Fibroblast of gingiva (primary cell): ENCODE results near the gene DTNBP1.
A peak's percentile ranks its signal among the peaks of the same experiment; 100 is the strongest.

Experiments
- DNase-seq: peaks from one replicate; pipeline ENCODE4 v3.0.0-alpha.2; 2011; ENCODE audit warnings: low read depth

DTNBP1 gene

GRCh38 chr6:15500901-15501825 lies 161.7 kb downstream of the DTNBP1 start:
- DNase-seq, result no peak

- no peak for DNase-seq
Measured at GRCh38 chr6:15500078-15500740, 162.6 kb downstream of the DTNBP1 start.

- no peak for DNase-seq
Measured at GRCh38 chr6:15499591-15499990, 163.2 kb downstream of the DTNBP1 start.

- DNase-seq, result no peak
Measured at GRCh38 chr6:15499125-15499524, 163.7 kb downstream of the DTNBP1 start.

- no peak for DNase-seq
Measured at GRCh38 chr6:15498640-15499039, 164.2 kb downstream of the DTNBP1 start.

GRCh38 chr6:15496345-15497131 lies 166.3 kb downstream of the DTNBP1 start:
- DNase-seq, result no peak

GRCh38 chr6:15495375-15495901 lies 167.4 kb downstream of the DTNBP1 start:
- peak; percentile 41 for DNase-seq

- no peak for DNase-seq
Measured at GRCh38 chr6:15493437-15494168, 169.2 kb downstream of the DTNBP1 start.

- no peak for DNase-seq
Measured at GRCh38 chr6:15491986-15492269, 170.9 kb downstream of the DTNBP1 start.

- peak; percentile 77 for DNase-seq
Measured at GRCh38 chr6:15491255-15491985, 171.4 kb downstream of the DTNBP1 start.

- no peak for DNase-seq
Measured at GRCh38 chr6:15490242-15491100, 172.4 kb downstream of the DTNBP1 start.

GRCh38 chr6:15489261-15489962 lies 173.4 kb downstream of the DTNBP1 start:
- no peak for DNase-seq

GRCh38 chr6:15487262-15487661 lies 175.6 kb downstream of the DTNBP1 start:
- DNase-seq, result no peak

GRCh38 chr6:15485936-15486335 lies 176.9 kb downstream of the DTNBP1 start:
- no peak for DNase-seq

GRCh38 chr6:15484821-15485220 lies 178.0 kb downstream of the DTNBP1 start:
- no peak for DNase-seq

- no peak for DNase-seq
Measured at GRCh38 chr6:15484140-15484539, 178.7 kb downstream of the DTNBP1 start.

GRCh38 chr6:15483060-15483459 lies 179.8 kb downstream of the DTNBP1 start:
- DNase-seq, result peak; percentile 20

- DNase-seq, result no peak
Measured at GRCh38 chr6:15481390-15482291, 181.2 kb downstream of the DTNBP1 start.
